GM12801 (cell line): ENCODE data around the gene PHYKPL.

Experiments
- TF ChIP-seq, protein P1 (sequence below): IDR thresholded peaks from one replicate; pipeline ENCODE4 v1.5.1; 2011; ENCODE audit warnings: control low read depth; ENCODE audit not compliant: insufficient read length; ENCODE audit errors: extremely low read depth

PHYKPL gene

DNA sequence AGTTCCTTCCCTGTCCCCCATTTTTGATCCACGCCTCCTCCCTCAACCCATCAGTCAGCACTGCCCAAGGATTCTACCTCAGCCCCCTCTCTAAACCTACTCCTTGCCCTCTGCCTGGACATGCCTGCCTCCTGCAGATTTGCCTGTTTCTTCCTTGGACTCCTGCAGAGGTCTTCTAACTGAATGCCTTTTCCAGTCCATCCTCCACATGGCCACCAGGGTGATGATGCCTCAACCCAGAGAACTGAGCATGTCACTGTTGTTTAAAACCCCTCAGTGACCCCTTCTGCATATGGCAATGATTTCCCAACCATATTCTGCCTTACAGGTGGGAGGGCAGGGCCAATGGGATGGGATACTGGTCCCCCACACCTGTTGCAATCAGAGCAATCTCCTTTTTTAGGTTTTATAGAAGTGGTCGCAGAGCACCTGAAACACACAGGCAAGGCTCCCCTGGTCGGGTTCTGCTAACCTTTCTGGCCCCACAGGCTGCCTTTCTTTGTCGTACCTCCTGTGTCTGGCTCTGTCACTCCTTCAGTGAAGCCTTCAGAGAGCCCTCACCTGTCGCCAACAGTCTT is 9.3 kb downstream of the PHYKPL start:
- TF ChIP-seq, protein P1, sequence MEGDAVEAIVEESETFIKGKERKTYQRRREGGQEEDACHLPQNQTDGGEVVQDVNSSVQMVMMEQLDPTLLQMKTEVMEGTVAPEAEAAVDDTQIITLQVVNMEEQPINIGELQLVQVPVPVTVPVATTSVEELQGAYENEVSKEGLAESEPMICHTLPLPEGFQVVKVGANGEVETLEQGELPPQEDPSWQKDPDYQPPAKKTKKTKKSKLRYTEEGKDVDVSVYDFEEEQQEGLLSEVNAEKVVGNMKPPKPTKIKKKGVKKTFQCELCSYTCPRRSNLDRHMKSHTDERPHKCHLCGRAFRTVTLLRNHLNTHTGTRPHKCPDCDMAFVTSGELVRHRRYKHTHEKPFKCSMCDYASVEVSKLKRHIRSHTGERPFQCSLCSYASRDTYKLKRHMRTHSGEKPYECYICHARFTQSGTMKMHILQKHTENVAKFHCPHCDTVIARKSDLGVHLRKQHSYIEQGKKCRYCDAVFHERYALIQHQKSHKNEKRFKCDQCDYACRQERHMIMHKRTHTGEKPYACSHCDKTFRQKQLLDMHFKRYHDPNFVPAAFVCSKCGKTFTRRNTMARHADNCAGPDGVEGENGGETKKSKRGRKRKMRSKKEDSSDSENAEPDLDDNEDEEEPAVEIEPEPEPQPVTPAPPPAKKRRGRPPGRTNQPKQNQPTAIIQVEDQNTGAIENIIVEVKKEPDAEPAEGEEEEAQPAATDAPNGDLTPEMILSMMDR = no peak

DNA sequence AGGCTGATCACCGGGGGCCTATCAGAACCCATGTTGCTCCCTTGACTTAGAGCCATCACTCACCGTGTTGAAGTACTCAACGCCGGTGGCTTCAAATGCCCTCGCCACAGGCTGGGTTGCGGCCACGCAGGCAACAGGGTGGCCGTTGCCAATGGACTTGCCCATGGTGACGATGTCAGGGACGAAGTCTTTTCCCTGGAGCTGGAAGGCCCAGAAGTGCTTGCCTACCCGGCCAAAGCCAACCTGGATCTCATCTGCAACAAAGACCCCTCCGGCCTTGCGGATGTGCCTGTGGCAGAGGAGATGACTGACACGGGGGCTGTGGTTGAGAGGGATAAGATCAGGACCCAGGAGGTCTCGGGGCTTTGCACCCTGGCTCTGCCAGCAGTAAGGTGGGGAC is 10.3 kb downstream of the PHYKPL start:
- TF ChIP-seq, protein P1 = no peak

DNA sequence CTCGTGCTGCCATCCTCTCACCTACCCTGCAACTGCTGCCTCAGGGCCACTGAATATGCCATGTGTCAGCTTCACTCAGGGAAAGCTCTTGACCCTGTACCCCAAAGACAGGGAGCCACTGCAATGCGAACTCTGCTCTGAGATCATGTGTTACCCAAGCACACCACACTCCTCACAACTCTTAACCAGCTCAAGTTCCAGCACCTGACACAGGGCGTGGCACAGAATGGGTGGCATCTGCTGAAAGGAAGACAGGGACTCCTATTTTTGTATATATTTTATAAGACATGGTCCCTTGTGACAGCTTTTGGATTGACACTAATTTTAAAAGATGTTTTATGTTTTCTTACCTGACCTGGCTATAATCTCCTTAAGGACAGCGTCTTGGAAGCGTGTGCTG is 10.7 kb downstream of the PHYKPL start:
- TF ChIP-seq, protein P1 = no peak

DNA sequence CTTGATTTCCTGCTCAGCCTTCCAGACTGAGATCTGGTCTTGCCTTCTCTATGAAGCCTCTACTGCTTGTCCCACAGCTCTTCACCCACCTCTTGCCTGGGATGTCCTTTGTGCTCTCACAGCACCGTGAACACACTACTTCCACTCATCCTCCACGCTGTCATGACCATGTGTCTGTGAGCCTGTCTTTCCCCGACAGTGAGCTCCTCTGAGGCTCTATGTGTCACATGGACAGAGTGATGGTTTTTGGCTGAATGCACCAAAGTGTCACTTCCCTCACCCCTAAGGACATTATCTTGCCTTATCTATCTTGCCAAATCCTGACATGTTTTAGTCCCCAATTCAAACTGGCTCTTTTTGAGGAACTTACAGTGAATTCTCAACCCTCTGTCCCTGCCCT is 11.3 kb downstream of the PHYKPL start:
- TF ChIP-seq, protein P1 = no peak

DNA sequence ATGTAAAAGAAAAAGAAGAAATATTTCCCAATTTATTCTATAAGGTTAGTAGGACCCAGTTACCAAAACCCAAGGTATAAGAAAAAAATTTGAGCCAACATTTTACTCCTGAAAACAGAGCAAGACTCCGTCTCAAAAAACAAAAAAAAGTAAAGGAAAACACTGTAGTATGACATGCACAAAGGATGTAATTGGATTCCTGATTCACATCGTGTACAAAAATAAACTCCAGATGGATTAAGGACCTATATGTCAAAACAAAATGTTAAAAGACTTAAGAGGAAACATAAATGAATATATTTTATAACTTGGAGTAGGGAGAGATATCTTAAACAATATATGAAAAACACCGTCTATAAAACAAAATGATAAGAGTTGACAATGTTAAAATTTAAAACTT is 13.8 kb downstream of the PHYKPL start:
- TF ChIP-seq, protein P1 = no peak

DNA sequence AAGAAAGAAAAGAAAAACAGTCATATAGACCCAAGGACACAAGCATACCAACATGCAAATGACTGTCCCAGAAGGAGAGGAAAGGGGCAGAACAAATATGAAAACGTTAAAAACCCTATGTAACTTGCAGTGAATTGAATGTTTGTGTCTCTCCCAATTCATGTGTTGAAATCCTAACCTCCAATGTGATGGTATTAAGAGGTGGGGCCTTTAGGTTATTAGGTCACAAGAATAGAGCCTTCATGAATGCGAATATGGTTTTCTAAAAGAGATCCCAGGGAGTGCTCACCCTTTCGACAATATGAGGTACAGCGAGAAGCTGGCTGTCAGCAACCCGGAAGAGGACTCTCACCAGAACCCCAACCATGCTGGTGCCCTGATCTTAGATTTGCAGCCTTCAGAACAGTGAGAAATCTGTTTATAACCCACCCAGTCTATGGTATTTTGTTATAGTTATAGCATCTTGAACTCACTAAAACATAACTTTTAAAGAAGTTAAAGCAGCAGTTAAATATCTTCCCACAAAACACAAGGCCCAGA is 14.3 kb downstream of the PHYKPL start:
- TF ChIP-seq, protein P1 = no peak

DNA sequence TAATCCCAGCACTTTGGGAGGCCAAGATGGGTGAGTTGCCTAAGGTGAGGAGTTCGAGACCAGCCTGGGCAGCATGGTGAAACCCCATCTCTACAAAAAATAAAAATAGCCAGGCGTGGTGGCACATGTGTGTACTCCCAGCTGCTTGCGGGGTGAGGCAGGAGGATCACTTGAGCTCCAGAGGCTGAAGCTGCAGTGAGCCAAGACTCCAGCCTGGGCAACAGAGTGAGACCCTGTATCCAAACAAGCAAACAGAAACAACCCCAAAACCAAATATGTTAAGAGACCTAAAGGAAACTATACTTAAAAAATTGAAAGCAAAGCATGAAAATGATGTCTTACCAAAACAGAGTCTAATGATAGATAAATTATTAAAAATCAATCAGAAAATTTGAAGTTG is 15.8 kb downstream of the PHYKPL start:
- TF ChIP-seq, protein P1 = no peak
